Endothelial cell of umbilical vein (primary cell): ENCODE data around the gene CPNE6. TPM values are rescaled to one million over a fixed set of nuclear protein-coding genes. Genes with fewer than 3 reads are reported as not detected.

ENCODE experiments used
- BruUV-seq: library from RNA; stranded (reverse); fragments of 400-500 nt; replicated peaks from 2 replicates; lab custom pipeline; 2021; lab: Mats Ljungman, UMichigan
- CTCF ChIA-PET: fragments of 300-600, 350-600 bp; sonication (Branson Sonifier 250); formaldehyde crosslinking; loops from one replicate; lab custom pipeline; 2021; ENCODE audit warnings: antibody characterized with exemption, inconsistent platforms; lab: Charles Lee
- POLR2A ChIA-PET: fragments of 300-600, 350-600 bp; sonication (Branson Sonifier 250); formaldehyde crosslinking; loops from one replicate; lab custom pipeline; 2021; ENCODE audit warnings: antibody characterized with exemption, inconsistent platforms; lab: Charles Lee
- DNase-seq: peaks from one replicate; pipeline ENCODE4 v3.0.0-alpha.2; 2011; ENCODE audit warnings: low read depth, low spot score
- FAIRE-seq: peaks from 2 replicates; lab custom pipeline; 2011; peaks lifted over from hg19 to GRCh38; lab: Jason Lieb, UNC
- H2AFZ ChIP-seq: 2 replicates; pipeline ENCODE4 v1.6.0; 2012; ENCODE audit warnings: low read depth, low read length, control low read depth, inconsistent platforms
- H3K27ac ChIP-seq: 2 replicates; pipeline ENCODE4 v1.5.1; 2011; ENCODE audit warnings: low read depth, mild to moderate bottlenecking, control low read depth, low read length, moderate library complexity; ENCODE audit not compliant: insufficient read depth
- H3K27me3 ChIP-seq, 2 experiments: 2 replicates each; pipeline versions ENCODE4 v1.6.0 to v1.6.1; 2011; ENCODE audit warnings: low read length in 2 of 2, mixed read lengths in 1 of 2; ENCODE audit not compliant: control insufficient read depth in 2 of 2, insufficient read depth in 2 of 2
- H3K36me3 ChIP-seq, 2 experiments: 2 replicates in 1 of 2; 3 replicates in 1 of 2; pipeline ENCODE4 v1.5.1; 2011; ENCODE audit warnings: low read length in 2 of 2, mild to moderate bottlenecking in 1 of 2, moderate library complexity in 1 of 2; ENCODE audit not compliant: control insufficient read depth in 2 of 2, insufficient read depth in 2 of 2; ENCODE audit errors: extremely low read depth in 1 of 2
- H3K4me1 ChIP-seq: 3 replicates; pipeline ENCODE4 v1.5.1; 2011; ENCODE audit warnings: mild to moderate bottlenecking, low read length; ENCODE audit not compliant: control insufficient read depth, insufficient read depth; ENCODE audit errors: extremely low read depth
- H3K4me2 ChIP-seq: 2 replicates; pipeline ENCODE4 v1.6.1; 2011; ENCODE audit warnings: low read length, control low read depth, mixed read lengths; ENCODE audit not compliant: insufficient read depth
- H3K4me3 ChIP-seq, 3 experiments: fragments of 200-600 bp in 1 of 3; sonication (generic), shearing (Covaris generic) in 1 of 3; replicated peaks in 1 of 3; 2 replicates each; pipeline ENCODE4 v1.5.1; 2011 to 2016; ENCODE audit warnings: control low read depth in 3 of 3, low read length in 3 of 3, mild to moderate bottlenecking in 2 of 3, inconsistent platforms in 1 of 3, low read depth in 1 of 3, moderate library complexity in 1 of 3; ENCODE audit not compliant: insufficient read depth in 1 of 3
- H3K79me2 ChIP-seq: 2 replicates; pipeline ENCODE4 v1.6.0; 2012; ENCODE audit warnings: low read length, inconsistent platforms; ENCODE audit not compliant: control insufficient read depth, insufficient read depth
- H3K9ac ChIP-seq: replicated peaks from 2 replicates; pipeline ENCODE3; 2011; ENCODE audit warnings: low read length, control low read depth; ENCODE audit not compliant: insufficient read depth; ENCODE audit errors: extremely low read depth
- H3K9me1 ChIP-seq: replicated peaks from 3 replicates; pipeline ENCODE4 v1.6.0; 2011; ENCODE audit warnings: mild to moderate bottlenecking, low read length; ENCODE audit not compliant: control insufficient read depth, insufficient read depth; ENCODE audit errors: extremely low read depth
- H3K9me3 ChIP-seq: replicated peaks from 2 replicates; pipeline ENCODE4 v1.5.1; 2012; ENCODE audit warnings: low read length, inconsistent platforms; ENCODE audit not compliant: control insufficient read depth, insufficient read depth
- H4K20me1 ChIP-seq: replicated peaks from 2 replicates; pipeline ENCODE3; 2011; ENCODE audit warnings: mild to moderate bottlenecking, low read length; ENCODE audit not compliant: control insufficient read depth, insufficient read depth; ENCODE audit errors: extremely low read depth
- EZH2 ChIP-seq: IDR thresholded peaks from 2 replicates; pipeline ENCODE4 v1.6.1; 2012; ENCODE audit warnings: borderline replicate concordance, low read depth, mild to moderate bottlenecking, moderate library complexity, low read length, inconsistent platforms; ENCODE audit not compliant: severe bottlenecking
- POLR2A ChIP-seq: IDR thresholded peaks from 2 replicates; pipeline ENCODE4 v1.6.1; 2012; ENCODE audit warnings: low read depth, mild to moderate bottlenecking, control low read depth, low read length
- dilution Hi-C: fragments of 300-500 bp; cut with MboI; formaldehyde crosslinking; loops from one replicate; pipeline ENCODE4 v1.15.0; 2019; ENCODE audit warnings: low sequenced_read_pairs; ENCODE audit not compliant: extremely low pct_ligation_motif_present
- intact Hi-C: fragments of 100-400 bp; cut with micrococcal nuclease; formaldehyde crosslinking; loops from one replicate; pipeline ENCODE4 v1.10.0; 2022
- polyA plus RNA-seq, 4 experiments: library from polyadenylated mRNA; depleted of rRNA in 3 of 4; stranded (reverse) in 3 of 4; unstranded in 1 of 4; fragments of >200 nt; gene quantifications; 2 replicates each; pipeline versions ENCODE4 v1.2.1 to v1.2.3, GENCODE V29; 2011 to 2012; ENCODE audit warnings: missing spikeins in 1 of 4
- total RNA-seq: library from RNA; stranded (reverse); gene quantifications from 2 replicates; pipeline ENCODE4 v1.2.3, GENCODE V29; 2021
- TF ChIP-seq, protein P1 (sequence below), 2 donors: IDR thresholded peaks; 1 replicate in 1 of 2; 2 replicates in 1 of 2; pipeline ENCODE4 v1.5.1; 2011; ENCODE audit warnings: low read length in 2 of 2, mild to moderate bottlenecking in 2 of 2, moderate library complexity in 2 of 2, control low read depth in 1 of 2, inconsistent platforms in 1 of 2, low read depth in 1 of 2; ENCODE audit not compliant: insufficient read depth in 1 of 2; ENCODE audit errors: extremely low read depth in 1 of 2

Gene CPNE6
- total and polyA plus RNA-seq, 2 donors (not counting 3 experiments of a cell fraction or from before 2014, with no cell fraction given): not detected

DNA sequence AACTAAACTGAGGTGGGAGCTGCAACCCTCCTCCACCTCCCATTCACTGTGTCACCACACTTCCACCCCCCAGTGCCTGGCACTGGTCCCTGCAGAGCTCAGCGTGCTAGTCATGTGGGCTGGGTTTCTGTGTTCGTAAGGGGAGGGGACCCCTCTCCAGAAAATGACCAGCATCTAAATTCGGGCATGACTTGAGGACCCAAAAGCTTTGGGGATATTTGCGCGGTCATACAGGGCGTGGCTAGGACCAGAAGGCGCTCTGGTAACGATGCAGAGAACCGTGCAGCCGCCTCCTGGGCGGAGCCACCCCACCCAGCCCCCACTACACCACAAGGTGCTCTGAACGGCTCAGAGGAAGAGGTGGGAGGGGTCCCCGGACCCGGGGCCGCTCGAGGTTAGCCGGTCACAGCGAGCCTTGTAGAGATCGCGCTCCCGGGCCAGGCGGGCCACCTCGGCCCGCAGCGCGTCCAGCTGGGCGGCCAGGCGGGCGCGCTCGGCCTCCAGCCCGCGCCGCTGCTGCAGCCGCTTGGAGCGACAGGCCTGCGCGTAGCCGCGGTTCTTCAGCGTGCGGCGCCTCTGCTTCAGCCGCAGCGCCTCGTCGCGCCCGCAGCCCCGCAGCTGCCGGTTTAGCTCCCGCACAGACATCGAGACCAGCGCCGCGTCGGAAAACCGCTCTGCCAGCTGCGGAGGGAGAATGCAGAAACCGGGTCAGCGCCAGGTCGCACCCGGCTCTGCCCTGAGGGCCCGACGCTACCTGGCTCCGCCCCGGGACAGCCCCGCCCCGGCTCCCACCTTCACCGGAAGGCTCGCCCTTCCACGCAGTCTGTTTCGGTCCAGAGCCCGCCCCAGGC lies 9.8 kb downstream of the CPNE6 start:
- Histone ChIP-seq H3K9me3 (no peaks in the 10 kb centered on the region), H3K4me3 (peak overlapping the region; percentile 1 to 31 (median 25)), H3K27ac (no peak overlapping the region), H3K4me2 (peak overlapping the region; percentile 77), H4K20me1 (no peaks in the 10 kb centered on the region), H3K27me3 (peaks cover 28 to 35% of the 10 kb centered on the region in 2 experiments), H2AFZ (peak overlapping the region; percentile 46), H3K9me1 (no peaks in the 10 kb centered on the region), H3K9ac (no peak overlapping the region), H3K4me1 (no peaks in the 10 kb centered on the region), H3K36me3 (no peaks in the 10 kb centered on the region), H3K79me2 (no peaks in the 10 kb centered on the region)
- POLR2A ChIA-PET: no interaction called here
- no TSS peak for BruUV-seq
- DNase-seq (peak; percentile 7), FAIRE-seq (no peak)
- dilution Hi-C loops: no loop called here
- intact Hi-C loops: no loop called here
- peak; percentile 81 for TF ChIP-seq EZH2
- TF ChIP-seq, protein P1, sequence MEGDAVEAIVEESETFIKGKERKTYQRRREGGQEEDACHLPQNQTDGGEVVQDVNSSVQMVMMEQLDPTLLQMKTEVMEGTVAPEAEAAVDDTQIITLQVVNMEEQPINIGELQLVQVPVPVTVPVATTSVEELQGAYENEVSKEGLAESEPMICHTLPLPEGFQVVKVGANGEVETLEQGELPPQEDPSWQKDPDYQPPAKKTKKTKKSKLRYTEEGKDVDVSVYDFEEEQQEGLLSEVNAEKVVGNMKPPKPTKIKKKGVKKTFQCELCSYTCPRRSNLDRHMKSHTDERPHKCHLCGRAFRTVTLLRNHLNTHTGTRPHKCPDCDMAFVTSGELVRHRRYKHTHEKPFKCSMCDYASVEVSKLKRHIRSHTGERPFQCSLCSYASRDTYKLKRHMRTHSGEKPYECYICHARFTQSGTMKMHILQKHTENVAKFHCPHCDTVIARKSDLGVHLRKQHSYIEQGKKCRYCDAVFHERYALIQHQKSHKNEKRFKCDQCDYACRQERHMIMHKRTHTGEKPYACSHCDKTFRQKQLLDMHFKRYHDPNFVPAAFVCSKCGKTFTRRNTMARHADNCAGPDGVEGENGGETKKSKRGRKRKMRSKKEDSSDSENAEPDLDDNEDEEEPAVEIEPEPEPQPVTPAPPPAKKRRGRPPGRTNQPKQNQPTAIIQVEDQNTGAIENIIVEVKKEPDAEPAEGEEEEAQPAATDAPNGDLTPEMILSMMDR (IDR thresholded peaks at IDR 0.05; ENCODE audit: extremely low read depth in 1 of 2, insufficient read depth in 1 of 2, low read depth in 1 of 2, low read length in 2 of 2): no peak
- CTCF ChIA-PET: interaction anchor here (1.1 to 5.7 kb wide), 8 partner anchors 10 to 80 kb away, joined by 3 to 51 read pairs (median 6); partner anchors contain the start of genes CPNE6, DCAF11, IRF9 and NRL

DNA sequence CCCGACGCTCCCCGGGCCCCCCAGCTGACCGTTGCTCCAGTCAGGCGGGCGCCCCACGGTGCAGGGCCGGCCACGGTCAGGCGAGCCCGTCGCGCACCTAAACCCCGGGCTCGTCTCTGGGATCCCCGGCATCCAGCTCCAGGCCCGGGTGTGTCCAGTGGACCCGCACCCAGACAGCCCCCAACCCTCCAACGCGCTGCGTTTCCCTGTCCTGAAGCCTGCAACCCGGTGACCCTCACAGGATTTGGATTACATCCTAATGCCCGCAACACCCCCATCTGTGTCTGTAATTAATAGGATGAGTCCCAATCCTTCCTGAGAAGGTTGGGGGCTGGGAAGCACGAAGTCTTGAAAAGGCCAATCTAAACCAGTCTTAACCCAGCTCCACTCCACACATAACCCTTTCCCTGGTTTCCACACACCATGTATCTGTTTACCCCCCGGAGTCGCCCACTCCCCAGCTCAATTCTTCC lies 10.4 kb downstream of the CPNE6 start:
- ChIA-PET POLR2A (interaction anchor here (0.5 kb wide), 1 partner anchor 899 kb away, joined by 10 read pairs; no protein-coding TSS in a partner anchor), CTCF (interaction anchor here (1.2 to 5.7 kb wide), 6 partner anchors 10 to 27 kb away, joined by 3 to 51 read pairs (median 11); partner anchors contain the start of gene CPNE6)
- Histone ChIP-seq H3K27me3 (peaks cover 28 to 35% of the 10 kb centered on the region in 2 experiments), H3K79me2 (no peaks in the 10 kb centered on the region), H3K4me1 (no peaks in the 10 kb centered on the region), H3K4me3 (no peak overlapping the region), H3K9ac (no peak overlapping the region), H3K36me3 (no peaks in the 10 kb centered on the region), H4K20me1 (no peaks in the 10 kb centered on the region), H3K4me2 (no peak overlapping the region), H3K27ac (no peak overlapping the region), H3K9me1 (no peaks in the 10 kb centered on the region), H3K9me3 (no peaks in the 10 kb centered on the region), H2AFZ (no peak overlapping the region)
- TF ChIP-seq EZH2 (peak; percentile 37), POLR2A (no peak)
- intact Hi-C loops (no loop called here), dilution Hi-C loops (no loop called here)
- BruUV-seq: no TSS peak
- FAIRE-seq (no peak), DNase-seq (no peak)
